ENCODE results near the gene CDCP1.

DNA sequence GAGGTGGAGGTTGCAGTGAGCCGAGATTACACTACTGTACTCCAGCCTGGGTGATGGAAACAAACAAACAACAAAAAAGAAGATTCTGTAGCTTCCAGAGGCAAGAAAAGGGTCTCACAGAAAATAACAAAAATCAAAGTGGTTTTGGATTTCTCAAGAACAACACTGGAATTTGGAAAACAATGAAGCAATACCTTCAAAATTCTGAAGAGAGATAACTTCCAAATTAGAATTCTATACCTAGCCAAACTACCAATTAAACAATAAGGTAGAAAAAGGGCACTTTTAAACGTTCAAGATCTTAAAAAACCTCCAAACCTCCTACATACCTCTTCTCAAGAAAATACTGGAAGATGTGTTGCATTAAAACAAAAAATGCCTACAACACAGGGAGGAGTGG is 4.9 kb upstream of the CDCP1 start:
- TF ChIP-seq POLR2AphosphoS5 (IDR thresholded peaks at IDR 0.05; ENCODE audit: borderline replicate concordance, low read depth, low read length) (no peak), EZH2 (IDR thresholded peaks at IDR 0.05) (no peak), FOXP2 (optimal IDR thresholded peaks at IDR 0.05; ENCODE audit: control extremely low read depth, extremely low read length, insufficient read depth) (no peak)
